Hepatocyte (in vitro differentiated cells): ENCODE measurements around the gene BAMBI. TPM values are rescaled to one million over a fixed set of nuclear protein-coding genes. Genes with fewer than 3 reads are reported as not detected.

Experiments used
- DNase-seq: peaks from one replicate; pipeline ENCODE4 v3.0.0-alpha.2; 2016; ENCODE audit warnings: low spot score
- H2AFZ ChIP-seq: fragments of 200-600 bp; sonication (generic); 2 replicates; pipeline ENCODE4 v1.6.0; 2016; ENCODE audit warnings: antibody characterized with exemption, mild to moderate bottlenecking
- H3K27ac ChIP-seq: fragments of 200-600 bp; sonication (generic); 2 replicates; pipeline ENCODE4 v1.5.1; 2016; ENCODE audit warnings: mild to moderate bottlenecking
- H3K27me3 ChIP-seq: fragments of 200-600 bp; sonication (generic); 2 replicates; pipeline ENCODE4 v1.6.1; 2016
- H3K36me3 ChIP-seq: fragments of 200-600 bp; sonication (generic); replicated peaks from 2 replicates; pipeline ENCODE4 v1.5.1; 2016; ENCODE audit warnings: low read depth; ENCODE audit not compliant: insufficient read depth
- H3K4me1 ChIP-seq: fragments of 200-600 bp; sonication (generic); 2 replicates; pipeline ENCODE4 v1.5.1; 2016; ENCODE audit warnings: mild to moderate bottlenecking, moderate library complexity; ENCODE audit not compliant: insufficient read depth
- H3K4me2 ChIP-seq: fragments of 200-600 bp; sonication (generic); 2 replicates; pipeline ENCODE4 v1.6.0; 2016
- H3K4me3 ChIP-seq: fragments of 200-600 bp; sonication (generic); 2 replicates; pipeline ENCODE4 v1.5.1; 2016; ENCODE audit warnings: mild to moderate bottlenecking
- H3K79me2 ChIP-seq: fragments of 200-600 bp; sonication (generic); 2 replicates; pipeline ENCODE4 v1.6.0; 2017; ENCODE audit warnings: mild to moderate bottlenecking
- H3K9me2 ChIP-seq: fragments of 200-600 bp; sonication (generic); replicated peaks from 2 replicates; pipeline ENCODE4 v1.6.0; 2017; ENCODE audit warnings: mild to moderate bottlenecking; ENCODE audit not compliant: insufficient read depth
- H3K9me3 ChIP-seq: fragments of 200-600 bp; sonication (generic); 2 replicates; pipeline ENCODE4 v1.5.1; 2016; ENCODE audit warnings: low read depth, mild to moderate bottlenecking
- H4K20me1 ChIP-seq: fragments of 200-600 bp; sonication (generic); 2 replicates; pipeline ENCODE4 v1.6.0; 2016; ENCODE audit warnings: mild to moderate bottlenecking; ENCODE audit not compliant: insufficient read depth, poor library complexity, severe bottlenecking
- CTCF ChIP-seq: fragments of 200-600 bp; sonication (generic); IDR thresholded peaks from 2 replicates; pipeline ENCODE4 v1.5.1; 2016; ENCODE audit warnings: antibody characterized with exemption, mild to moderate bottlenecking; ENCODE audit not compliant: poor library complexity
- EZH2 ChIP-seq: fragments of 200-600 bp; sonication (generic); IDR thresholded peaks from 2 replicates; pipeline ENCODE4 v1.6.1; 2016; ENCODE audit warnings: antibody characterized with exemption, mild to moderate bottlenecking, borderline replicate concordance
- EZH2phosphoT487 ChIP-seq: fragments of 200-600 bp; sonication (generic); IDR thresholded peaks from one replicate; pipeline ENCODE4 v1.6.1; 2018; ENCODE audit warnings: antibody characterized with exemption, mild to moderate bottlenecking, low read depth, moderate library complexity; ENCODE audit not compliant: unreplicated experiment, severe bottlenecking
- WGBS: methylation state at CpG from one replicate; pipeline ENCODE4 v1.1.6; 2016; ENCODE audit warnings: low lambda C conversion rate; ENCODE audit errors: missing lambda C conversion rate; 5-methylcytosine and 5-hydroxymethylcytosine counted together
- polyA plus RNA-seq: library from polyadenylated mRNA; unstranded; fragments of >200 nt; fragmentation: Nextera tagmentation; extraction: Ambion mirVana; gene quantifications from 2 replicates; pipeline ENCODE4 v1.2.1, GENCODE V29; 2016
- total RNA-seq: library from RNA; depleted of rRNA; stranded (reverse); fragments of >200 nt; gene quantifications from 2 replicates; pipeline ENCODE4 v1.2.3, GENCODE V29; 2014

Gene BAMBI
- total and polyA plus RNA-seq, 2 experiments from 2014 or later, result 116 to 148 TPM

- Histone ChIP-seq H3K4me1 (peaks cover 10% of the 10 kb centered on the region), H3K4me3 (no peak overlapping the region), H3K9me2 (no peaks in the 10 kb centered on the region), H2AFZ (no peak overlapping the region), H3K79me2 (no peaks in the 10 kb centered on the region), H3K9me3 (no peaks in the 10 kb centered on the region), H3K27me3 (no peaks in the 10 kb centered on the region), H3K36me3 (no peaks in the 10 kb centered on the region), H3K4me2 (no peak overlapping the region), H4K20me1 (no peaks in the 10 kb centered on the region), H3K27ac (no peak overlapping the region)
- DNase-seq, result no peak
- TF ChIP-seq EZH2phosphoT487, result no peak
- no peak for TF ChIP-seq EZH2
- TF ChIP-seq CTCF, result no peak
- 66% methylated on average over 8 of the region's 8 CpGs for WGBS
These were observed 42.6 kb downstream of the BAMBI start for GRCh38 chr10:28719789-28720436.

GRCh38 chr10:28721318-28721951 lies 44.1 kb downstream of the BAMBI start:
- no peaks in the 10 kb centered on the region for H3K36me3 ChIP-seq
- H4K20me1 ChIP-seq, result no peaks in the 10 kb centered on the region
- no peaks in the 10 kb centered on the region for H3K9me2 ChIP-seq
- H3K27me3 ChIP-seq, result no peaks in the 10 kb centered on the region
- peak overlapping the region; percentile 47 for H2AFZ ChIP-seq
- H3K4me3 ChIP-seq, result no peak overlapping the region
- peaks cover 10% of the 10 kb centered on the region for H3K4me1 ChIP-seq
- DNase-seq, result no peak
- WGBS, result 46% methylated on average over 11 of the region's 11 CpGs
- H3K9me3 ChIP-seq, result no peaks in the 10 kb centered on the region
- no peaks in the 10 kb centered on the region for H3K79me2 ChIP-seq
- peak overlapping the region; percentile 20 for H3K27ac ChIP-seq
- peak overlapping the region; percentile 81 for H3K4me2 ChIP-seq
- TF ChIP-seq EZH2phosphoT487, result no peak
- TF ChIP-seq CTCF, result no peak
- TF ChIP-seq EZH2, result no peak

GRCh38 chr10:28722065-28722803 lies 44.9 kb downstream of the BAMBI start:
- Histone ChIP-seq H3K79me2 (no peaks in the 10 kb centered on the region), H3K4me3 (peak overlapping the region; percentile 7), H3K4me1 (peaks cover 10% of the 10 kb centered on the region), H3K27ac (peak overlapping the region; percentile 20), H2AFZ (peak overlapping the region; percentile 47), H3K36me3 (no peaks in the 10 kb centered on the region), H3K4me2 (peak overlapping the region; percentile 81), H3K27me3 (no peaks in the 10 kb centered on the region), H3K9me2 (no peaks in the 10 kb centered on the region), H3K9me3 (no peaks in the 10 kb centered on the region), H4K20me1 (no peaks in the 10 kb centered on the region)
- DNase-seq, result peak; percentile 57
- 3% methylated on average over 45 of the region's 46 CpGs for WGBS
- TF ChIP-seq EZH2phosphoT487, result no peak

- Histone ChIP-seq H3K27ac (no peak overlapping the region), H3K4me1 (no peaks in the 10 kb centered on the region), H3K4me2 (no peak overlapping the region), H3K9me2 (no peaks in the 10 kb centered on the region), H3K79me2 (no peaks in the 10 kb centered on the region), H2AFZ (no peak overlapping the region), H3K4me3 (no peak overlapping the region), H4K20me1 (no peaks in the 10 kb centered on the region), H3K9me3 (no peaks in the 10 kb centered on the region), H3K27me3 (no peaks in the 10 kb centered on the region), H3K36me3 (no peaks in the 10 kb centered on the region)
- WGBS, result 50% methylated on average over 1 of the region's 1 CpG
- TF ChIP-seq EZH2 (no peak), CTCF (no peak), EZH2phosphoT487 (no peak)
- DNase-seq, result peak; percentile 37
These were observed 51.0 kb downstream of the BAMBI start for GRCh38 chr10:28728366-28728765.
